GM10847 (cell line): ENCODE results near the gene EFNB3.
A peak's percentile ranks its signal among the peaks of the same experiment; 100 is the strongest.

Experiments used
- POLR2A ChIP-seq: IDR thresholded peaks from 2 replicates; pipeline ENCODE4 v1.6.1; 2011; ENCODE audit not compliant: insufficient read length; ENCODE audit errors: extremely low read depth

EFNB3 gene, protein sequence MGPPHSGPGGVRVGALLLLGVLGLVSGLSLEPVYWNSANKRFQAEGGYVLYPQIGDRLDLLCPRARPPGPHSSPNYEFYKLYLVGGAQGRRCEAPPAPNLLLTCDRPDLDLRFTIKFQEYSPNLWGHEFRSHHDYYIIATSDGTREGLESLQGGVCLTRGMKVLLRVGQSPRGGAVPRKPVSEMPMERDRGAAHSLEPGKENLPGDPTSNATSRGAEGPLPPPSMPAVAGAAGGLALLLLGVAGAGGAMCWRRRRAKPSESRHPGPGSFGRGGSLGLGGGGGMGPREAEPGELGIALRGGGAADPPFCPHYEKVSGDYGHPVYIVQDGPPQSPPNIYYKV

DNA sequence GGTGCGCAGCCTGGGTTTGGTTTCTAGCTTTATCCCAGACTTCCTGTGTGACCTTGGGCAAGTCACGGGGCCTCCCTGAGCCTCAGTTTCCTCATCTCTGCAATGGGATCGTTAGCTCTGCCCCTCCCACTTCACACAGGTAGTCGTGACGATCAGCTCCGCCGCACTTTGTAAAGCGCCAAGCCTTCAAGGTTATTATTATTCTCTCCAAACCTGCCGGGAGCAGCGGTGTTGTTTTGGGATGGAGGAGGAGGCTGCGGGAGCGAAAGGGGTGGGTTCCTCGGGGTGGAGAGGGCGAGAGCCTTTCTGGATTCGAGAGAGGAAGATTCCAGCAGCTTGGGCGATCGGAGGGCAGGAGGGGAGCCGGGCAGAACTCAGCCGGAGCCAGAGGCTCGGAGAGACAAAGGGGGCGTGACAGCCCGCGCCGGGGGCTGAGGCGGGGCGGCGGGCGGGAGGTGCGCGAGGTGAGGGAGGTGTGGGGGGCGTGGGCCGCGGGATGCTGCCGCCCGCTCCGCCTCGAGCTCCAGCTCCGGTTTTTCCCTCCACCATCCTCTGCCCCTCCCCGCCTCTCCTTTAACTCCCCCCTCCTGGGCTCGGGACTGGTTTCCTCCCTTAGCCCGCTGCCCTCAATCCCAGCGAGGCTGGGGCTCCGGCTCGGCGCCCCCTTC is at the start of gene EFNB3:
Gene EFNB3, plus strand, starts transcription at position 602 of the 668 bp plus-strand sequence. CDS start 397 bp downstream, outside the sequence.
- TF ChIP-seq POLR2A, result no peak

DNA sequence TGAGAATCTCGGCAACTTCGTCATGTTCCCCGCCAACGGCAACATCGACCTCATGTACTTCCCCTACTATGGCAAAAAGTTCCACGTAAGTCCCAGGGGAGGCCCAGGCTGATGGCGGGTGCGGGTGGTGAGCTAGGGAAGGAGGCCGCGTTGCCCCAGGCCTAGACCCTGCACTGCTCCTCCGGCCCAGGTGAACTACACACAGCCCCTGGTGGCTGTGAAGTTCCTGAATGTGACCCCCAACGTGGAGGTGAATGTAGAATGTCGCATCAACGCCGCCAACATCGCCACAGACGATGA is 49.5 kb upstream of the EFNB3 start:
- TF ChIP-seq POLR2A, result no peak

- TF ChIP-seq POLR2A, result no peak
These were observed 47.9 kb upstream of the EFNB3 start for GRCh38 chr17:7656958-7657609.

DNA sequence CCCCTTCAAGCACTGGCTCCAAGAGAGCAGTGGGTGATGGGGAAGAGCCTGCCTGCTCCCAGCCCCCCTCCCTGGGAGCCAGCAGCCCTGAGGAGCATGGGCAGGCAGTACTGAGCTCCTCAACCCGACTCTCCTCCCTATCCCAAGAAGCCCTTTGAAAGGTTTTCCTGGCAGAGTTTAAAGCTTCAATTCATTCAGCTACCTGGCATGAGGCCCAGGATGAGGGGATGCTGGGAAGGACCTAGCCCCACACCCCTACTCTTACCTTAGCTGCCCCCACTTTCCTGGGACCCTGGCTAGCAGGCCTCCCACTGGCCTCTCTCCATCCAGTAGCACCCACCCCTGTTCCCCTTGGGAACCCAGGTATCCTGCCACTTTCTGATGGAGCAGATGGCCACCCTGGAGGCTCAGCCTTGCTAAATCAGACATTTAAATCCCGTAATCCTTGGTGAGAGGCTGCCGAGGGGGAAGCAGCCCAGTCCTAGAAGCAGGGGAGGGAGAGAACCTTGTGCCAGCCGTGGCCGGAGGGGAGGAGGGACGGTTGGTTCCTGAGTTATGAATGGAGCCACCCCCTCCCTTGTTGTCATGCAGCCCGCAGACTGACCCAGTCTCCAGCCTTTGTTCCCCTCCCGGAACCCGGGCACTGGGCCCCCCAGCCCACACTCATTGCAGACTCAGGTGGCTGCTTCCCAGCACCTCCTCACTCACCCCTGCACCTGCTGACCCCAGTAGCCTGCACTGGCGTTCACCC is 37.2 kb upstream of the EFNB3 start:
- no peak for TF ChIP-seq POLR2A

DNA sequence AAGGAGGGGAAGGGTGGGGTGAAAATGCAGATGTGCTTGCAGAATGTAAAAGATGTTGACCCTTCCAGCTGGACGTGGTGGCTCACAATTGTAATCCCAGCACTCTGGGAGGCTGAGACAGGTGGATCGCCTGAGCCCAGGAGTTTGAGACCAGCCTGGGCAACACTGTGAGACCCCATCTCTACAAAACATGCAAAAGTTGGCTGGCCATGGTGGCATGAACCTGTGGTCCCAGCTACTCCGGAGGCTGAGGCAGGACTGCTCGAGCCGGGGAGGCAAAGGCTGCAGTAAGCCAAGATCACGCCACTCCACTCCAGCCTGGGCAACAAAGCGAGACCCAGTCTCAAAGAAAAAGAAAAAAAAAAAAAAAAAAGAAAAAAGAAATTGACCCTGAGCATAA is 36.5 kb upstream of the EFNB3 start:
- no peak for TF ChIP-seq POLR2A

GRCh38 chr17:7673239-7673638 is 31.8 kb upstream of the EFNB3 start:
- TF ChIP-seq POLR2A, result no peak

DNA sequence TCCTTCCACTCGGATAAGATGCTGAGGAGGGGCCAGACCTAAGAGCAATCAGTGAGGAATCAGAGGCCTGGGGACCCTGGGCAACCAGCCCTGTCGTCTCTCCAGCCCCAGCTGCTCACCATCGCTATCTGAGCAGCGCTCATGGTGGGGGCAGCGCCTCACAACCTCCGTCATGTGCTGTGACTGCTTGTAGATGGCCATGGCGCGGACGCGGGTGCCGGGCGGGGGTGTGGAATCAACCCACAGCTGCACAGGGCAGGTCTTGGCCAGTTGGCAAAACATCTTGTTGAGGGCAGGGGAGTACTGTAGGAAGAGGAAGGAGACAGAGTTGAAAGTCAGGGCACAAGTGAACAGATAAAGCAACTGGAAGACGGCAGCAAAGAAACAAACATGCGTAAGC is 30.1 kb upstream of the EFNB3 start:
- TF ChIP-seq POLR2A, result no peak

DNA sequence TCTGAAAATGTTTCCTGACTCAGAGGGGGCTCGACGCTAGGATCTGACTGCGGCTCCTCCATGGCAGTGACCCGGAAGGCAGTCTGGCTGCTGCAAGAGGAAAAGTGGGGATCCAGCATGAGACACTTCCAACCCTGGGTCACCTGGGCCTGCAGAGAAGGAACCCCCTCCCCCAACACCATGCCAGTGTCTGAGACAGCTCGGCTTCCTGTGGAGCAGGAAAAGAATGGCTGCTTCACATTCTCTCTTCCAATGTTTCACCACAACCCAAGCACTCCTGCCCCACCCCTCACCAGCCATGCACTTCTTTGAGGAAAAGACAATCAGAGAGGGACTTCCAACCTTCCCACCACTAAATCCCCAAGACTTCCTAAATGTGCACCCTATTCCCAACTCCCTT is 28.5 kb upstream of the EFNB3 start:
- TF ChIP-seq POLR2A, result no peak

DNA sequence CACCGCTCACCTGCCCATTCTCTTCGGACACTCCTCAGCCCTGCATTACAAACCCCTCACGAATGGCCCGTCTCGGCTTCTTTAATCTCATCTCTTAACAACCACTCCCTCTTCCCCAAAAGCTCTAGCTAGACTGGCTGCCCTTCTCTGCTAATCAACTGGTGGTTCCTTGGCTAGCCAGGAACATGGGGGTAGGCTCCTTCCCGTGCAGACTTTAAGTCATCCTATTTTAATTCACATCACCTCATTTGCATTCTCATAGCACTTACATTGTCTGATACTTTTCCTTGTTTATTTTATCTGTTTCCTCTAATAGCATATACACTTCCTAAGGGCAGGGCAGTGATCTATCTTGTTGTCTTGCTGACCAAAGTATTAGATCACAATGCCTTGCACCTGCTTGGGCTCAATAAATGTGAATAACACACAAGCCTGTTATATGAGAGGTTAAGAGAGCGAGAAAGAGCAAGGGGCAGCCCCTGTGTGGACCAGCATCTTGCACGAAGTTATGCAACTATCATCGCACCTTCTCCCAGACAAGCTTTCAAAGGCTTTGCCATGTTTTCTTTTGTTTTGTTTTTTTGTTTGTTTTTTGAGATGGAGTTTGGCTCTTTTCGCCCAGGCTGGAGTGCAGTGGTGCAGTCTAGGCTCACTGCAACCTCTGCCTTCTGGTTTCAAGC is 27.5 kb upstream of the EFNB3 start:
- TF ChIP-seq POLR2A, result no peak

DNA sequence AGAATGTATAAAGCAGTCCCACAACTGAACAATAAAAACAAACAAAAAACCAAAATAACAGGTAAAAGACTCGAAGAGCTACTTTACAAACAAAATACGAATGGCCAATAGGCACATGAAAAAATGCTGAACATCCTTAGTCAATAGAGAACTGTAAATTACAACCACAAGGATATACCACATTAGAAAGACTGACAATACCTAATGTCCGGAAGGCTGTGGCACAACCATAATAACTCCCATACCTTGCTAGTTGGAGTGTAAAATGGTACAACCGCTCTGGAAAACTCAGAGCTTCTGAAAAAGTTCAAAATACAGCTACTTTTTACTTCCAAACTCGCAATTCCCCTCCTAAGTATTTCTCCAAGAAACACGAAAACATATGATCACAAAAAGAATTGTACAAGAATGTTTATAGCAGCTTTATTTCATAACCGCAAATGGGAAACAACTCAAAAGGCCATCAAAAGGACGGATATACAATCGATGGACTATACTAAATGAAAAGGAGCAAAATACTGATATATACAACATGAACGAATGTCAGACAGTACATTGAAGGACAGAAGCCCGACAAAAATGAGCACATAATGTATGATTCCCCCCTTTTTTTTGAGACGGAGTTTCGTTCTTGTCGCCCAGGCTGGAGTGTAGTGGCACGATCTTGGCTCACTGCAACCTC is 20.0 kb upstream of the EFNB3 start:
- TF ChIP-seq POLR2A, result no peak

DNA sequence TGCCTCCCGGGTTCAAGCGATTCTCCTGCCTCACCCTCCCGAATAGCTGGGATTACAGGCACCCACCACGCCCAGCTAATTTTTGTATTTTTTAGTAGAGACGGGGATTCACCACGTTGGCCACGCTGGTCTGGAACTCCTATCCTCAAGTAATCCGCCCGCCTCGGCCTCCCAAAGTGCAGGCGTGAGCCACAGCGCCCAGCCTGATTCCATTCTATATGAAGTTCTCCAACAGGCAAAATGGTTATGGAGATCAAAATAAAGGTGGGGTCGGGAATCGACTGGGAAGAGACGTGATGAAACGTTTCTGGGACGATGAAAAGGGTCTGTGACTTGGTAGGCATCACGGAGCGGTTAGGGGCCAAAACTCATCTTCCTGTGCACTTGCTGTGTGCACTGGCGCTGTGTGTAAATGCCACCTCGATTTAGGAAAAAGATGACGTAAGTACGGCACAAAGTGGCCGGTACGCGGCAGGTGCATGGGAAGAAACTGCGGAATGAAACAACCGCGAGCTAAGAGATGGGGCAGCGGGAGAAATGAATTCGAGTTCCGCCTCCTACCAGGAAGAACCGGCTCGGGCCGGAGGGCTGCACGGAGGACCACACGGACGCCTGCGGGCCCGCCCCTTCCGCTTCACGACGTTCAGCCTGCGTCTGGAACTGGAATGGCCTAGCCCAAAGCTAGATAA is 19.3 kb upstream of the EFNB3 start:
- TF ChIP-seq POLR2A, result peak; percentile 56

- peak; percentile 88 for TF ChIP-seq POLR2A
These were observed 18.6 kb upstream of the EFNB3 start for GRCh38 chr17:7686222-7687071.
